Activated T-helper 9 cell treated with anti-CD3 and anti-CD28 coated beads, Interleukin-2, amount 50 U/mL, for 16 hours (primary cell): ENCODE results near the gene SCUBE2.

Experiments
- DNase-seq: peaks from one replicate; pipeline ENCODE4 v3.0.0-alpha.2; 2020; ENCODE audit warnings: low read depth

Gene SCUBE2

GRCh38 chr11:9074338-9075029 lies 16.9 kb downstream of the SCUBE2 start:
- no peak for DNase-seq

DNA sequence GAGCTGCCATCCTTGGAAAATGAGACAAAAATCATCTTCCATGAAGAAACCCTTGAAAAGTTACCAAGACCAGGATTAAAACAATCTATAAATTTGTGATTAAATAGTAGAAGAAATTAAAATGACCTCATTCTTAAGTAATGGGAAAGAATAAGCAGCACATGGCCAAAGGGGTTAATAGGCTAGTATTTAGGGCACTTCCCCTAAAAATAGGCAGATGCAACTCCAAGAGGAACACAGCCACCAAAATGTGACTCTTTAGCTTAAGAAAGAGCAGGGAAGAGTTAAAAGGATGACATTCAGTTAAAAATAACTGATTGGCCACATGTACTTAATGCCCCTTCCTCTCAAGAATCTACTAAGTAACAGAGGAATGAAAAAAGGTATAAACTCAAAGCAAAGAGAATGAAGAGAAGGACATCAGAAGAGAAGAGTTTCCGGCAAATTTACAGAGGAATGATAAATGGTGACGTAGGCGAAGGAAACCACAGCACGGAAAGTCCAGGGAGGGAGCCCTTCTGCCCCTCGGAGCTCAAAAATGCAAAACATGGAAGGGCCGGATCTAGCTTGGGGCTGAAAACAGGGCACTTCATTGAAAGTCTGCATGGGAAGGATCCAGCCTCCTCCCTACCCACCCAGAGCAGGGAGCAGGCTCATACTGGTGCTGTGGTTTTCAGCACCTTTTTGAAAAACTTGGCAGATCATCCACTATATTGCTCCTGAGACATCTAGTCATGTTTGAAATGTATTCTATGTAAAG lies 17.8 kb downstream of the SCUBE2 start:
- DNase-seq = no peak

- no peak for DNase-seq
These were observed 18.7 kb downstream of the SCUBE2 start for GRCh38 chr11:9072626-9073176.

DNA sequence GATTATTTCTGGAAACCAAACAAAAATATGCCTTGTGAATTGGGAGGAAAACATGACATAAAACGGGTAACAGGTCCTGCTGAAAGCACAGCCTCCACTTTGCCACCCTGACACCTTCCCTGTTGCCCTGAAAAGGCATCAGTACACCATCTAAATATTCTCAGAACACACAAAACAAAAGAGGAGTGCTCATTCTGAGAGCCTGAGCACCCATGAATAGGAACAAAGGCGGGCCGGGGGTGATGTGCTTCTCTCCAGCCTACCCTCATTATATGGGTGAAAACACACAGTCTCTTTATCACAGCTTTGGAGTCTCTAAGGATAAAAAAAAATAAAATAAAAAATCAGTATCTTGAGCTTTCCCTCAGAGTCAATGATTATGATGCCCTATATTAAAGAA lies 19.7 kb downstream of the SCUBE2 start:
- no peak for DNase-seq

GRCh38 chr11:9070749-9071491 lies 20.5 kb downstream of the SCUBE2 start:
- DNase-seq = no peak

DNA sequence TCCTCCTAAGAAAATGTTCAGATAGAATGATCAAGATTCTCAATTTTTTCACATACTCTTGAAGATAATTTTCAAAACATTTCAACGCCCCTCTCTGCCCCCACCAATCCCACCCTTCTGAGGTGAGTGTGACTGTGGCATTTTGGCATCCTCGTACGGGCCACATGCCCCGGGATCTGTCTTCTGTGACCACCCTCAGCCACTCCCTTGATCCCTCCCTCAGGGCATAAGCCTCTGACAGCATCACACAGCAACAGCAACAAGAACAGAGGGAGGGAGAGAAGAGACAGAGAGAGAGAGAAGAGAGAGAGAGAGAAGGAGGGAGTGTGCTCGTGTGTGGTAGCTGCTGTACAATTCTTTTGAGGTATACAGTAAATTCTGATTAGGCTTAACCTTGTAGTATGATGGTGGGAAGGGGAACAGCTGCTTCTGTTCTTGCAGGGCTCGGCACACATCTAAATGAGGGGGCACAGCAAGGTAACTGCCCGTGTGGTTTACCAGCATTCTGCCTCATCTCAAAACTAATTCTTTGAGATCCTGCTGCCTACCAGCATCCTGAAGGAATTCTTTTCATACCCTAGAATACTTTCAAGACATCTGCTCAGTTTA lies 21.4 kb downstream of the SCUBE2 start:
- no peak for DNase-seq

DNA sequence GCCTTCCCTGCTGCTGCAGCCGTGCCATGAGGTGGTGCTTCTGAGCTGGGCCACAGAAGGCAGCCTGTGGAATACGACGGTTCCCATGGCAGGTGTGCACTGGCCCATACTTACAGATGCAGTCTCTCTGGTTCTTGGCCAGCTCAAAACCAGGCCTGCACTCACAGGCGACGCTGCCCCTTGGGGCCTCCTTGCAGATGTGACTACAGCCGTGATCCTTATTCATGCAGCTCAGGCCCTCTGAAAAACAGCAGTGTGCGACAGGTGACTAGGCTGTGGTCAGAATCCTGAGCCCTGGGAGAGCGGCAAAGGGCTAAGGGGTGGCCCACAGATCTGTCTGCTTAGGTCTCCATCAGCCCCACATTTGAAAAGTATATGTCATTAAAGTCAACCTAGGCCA lies 22.1 kb downstream of the SCUBE2 start:
- no peak for DNase-seq

- DNase-seq = no peak
These were observed 24.9 kb downstream of the SCUBE2 start for GRCh38 chr11:9066433-9066925.

- no peak for DNase-seq
These were observed 25.6 kb downstream of the SCUBE2 start for GRCh38 chr11:9065607-9066432.

DNA sequence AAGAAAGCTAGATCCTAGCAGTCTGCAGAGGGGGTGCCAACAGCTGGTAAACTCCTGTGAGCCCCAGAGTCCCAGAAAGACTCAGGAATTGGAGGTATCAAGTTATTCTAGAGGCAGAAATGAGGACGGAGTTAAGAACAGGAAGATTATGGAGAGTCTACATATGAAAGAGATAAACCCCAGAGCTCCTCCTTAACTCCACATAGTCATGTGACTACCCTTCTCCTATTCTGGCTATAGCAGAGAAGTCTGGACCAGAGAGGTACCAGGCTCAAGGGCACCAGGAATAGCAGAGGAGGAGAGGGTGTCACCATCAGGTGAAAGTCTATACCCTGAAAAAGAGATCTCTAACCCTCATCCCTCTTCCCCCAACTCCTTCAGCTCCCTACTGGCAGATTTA lies 29.6 kb downstream of the SCUBE2 start:
- no peak for DNase-seq

- DNase-seq = peak; percentile 4
These were observed 30.7 kb downstream of the SCUBE2 start for GRCh38 chr11:9060700-9061111.

DNA sequence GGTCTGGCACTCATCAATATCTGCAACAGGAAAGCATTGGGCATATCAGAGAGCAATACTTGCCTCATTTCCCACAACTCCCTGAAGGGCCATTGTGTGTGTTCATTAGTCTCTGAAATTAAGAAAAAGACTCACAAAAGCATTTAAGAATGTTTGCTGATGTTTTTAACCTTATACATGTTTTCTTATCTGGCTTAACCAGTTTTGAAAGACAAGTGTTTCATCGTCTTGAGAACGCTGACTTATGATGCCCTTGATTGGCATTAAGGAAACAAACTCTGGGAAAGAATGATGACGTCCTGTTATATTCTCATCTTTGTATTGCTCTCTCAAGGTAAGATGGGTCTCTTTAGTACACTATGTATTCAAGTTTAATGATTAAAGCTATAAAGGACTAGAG lies 32.0 kb downstream of the SCUBE2 start:
- DNase-seq = no peak

- DNase-seq = no peak
These were observed 33.5 kb downstream of the SCUBE2 start for GRCh38 chr11:9057888-9058287.

- no peak for DNase-seq
These were observed 34.4 kb downstream of the SCUBE2 start for GRCh38 chr11:9057007-9057406.

DNA sequence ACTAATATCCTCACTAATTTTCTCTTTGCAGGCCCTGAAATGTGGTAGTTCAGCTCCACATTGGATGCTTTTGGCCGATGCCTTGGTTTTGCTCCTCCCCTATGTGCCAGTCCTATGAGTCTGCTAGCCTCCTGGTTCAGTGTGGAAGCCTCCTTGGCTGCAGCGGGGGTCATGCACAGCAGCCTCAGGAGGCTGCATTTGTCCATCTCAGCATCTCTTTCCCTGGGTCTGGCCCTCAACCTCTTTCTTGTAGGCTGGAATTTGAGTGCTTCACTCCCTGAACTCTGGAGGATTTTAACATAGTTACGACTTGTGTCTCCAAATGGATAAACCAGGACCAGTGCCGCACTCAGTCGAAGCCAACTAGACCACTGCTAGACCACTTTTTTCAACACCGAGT lies 34.9 kb downstream of the SCUBE2 start:
- no peak for DNase-seq

DNA sequence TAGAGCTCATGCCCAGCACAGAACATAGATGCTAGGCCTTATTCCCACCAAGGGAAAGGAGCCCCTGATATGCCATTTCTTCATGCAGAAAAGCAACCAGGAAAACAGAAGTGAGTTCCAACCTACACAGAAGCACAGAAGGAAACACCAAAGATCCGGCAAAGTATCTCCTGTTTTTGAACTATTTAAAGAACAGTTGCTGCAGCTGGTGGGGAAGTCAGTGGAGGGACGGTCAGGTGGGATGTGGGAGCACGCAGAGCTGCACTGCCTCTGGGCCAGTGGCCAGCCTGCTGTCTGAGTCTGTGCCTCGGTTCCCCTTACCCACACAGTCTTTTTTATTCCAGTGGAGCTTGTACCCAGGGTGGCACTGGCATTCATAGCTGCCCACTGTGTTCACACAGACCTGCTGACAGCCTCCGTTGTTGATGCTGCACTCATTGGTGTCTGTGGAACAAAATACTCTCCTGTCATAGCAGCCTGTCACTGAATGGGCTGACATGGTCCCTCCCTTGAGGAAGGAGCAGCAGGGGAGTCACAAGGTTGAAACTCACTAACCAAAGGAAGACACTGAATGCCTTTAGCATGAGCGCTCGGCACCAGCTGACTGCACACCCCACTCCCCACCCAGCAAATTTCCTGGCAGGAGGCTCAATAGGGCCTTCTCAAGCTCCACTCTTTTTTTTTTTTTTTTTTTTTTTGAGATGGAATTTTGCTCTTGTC lies 37.9 kb downstream of the SCUBE2 start:
- no peak for DNase-seq

DNA sequence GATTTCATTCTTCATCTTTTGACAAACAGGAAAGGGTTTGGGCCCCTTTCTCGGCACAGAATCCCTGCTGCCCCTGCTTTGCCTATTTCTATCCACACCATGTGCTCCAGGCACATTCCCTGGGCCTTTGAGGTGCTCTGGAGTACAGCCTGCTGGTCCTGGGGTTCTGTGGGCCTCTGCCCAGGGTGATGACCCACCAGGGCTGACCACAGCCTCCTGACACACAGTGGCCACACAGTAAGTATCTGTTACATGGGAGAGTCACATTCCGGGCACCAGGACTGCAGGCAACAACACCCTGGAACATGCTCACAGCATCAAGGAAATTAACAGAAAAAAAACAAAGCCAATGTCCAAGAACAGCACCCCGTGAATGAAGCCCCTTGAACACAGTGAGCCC lies 39.1 kb downstream of the SCUBE2 start:
- no peak for DNase-seq

DNA sequence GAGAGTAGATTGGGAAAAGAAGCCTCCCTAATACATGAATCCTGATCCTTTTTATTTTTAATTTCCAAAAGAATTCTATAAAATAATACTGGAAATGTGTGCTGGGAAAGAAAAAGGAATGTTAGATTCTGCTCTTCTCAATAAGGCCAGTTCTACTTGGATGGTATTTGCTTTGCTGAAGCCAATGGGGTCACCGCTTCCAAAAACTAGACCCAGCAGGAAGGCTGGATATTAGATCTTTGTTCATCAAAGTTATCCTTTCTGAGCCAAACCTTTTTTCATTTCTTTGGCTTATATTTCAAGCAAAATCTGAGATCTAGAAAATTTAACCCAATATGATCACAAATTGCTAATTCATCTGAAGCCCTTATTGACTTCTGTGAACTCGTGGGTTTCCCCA lies 41.4 kb downstream of the SCUBE2 start:
- no peak for DNase-seq

GRCh38 chr11:9047964-9048523 lies 43.4 kb downstream of the SCUBE2 start:
- DNase-seq = no peak

- no peak for DNase-seq
These were observed 44.9 kb downstream of the SCUBE2 start for GRCh38 chr11:9046481-9046880.
